ENCODE results near the gene SPATA12.

The SPATA12 gene

DNA sequence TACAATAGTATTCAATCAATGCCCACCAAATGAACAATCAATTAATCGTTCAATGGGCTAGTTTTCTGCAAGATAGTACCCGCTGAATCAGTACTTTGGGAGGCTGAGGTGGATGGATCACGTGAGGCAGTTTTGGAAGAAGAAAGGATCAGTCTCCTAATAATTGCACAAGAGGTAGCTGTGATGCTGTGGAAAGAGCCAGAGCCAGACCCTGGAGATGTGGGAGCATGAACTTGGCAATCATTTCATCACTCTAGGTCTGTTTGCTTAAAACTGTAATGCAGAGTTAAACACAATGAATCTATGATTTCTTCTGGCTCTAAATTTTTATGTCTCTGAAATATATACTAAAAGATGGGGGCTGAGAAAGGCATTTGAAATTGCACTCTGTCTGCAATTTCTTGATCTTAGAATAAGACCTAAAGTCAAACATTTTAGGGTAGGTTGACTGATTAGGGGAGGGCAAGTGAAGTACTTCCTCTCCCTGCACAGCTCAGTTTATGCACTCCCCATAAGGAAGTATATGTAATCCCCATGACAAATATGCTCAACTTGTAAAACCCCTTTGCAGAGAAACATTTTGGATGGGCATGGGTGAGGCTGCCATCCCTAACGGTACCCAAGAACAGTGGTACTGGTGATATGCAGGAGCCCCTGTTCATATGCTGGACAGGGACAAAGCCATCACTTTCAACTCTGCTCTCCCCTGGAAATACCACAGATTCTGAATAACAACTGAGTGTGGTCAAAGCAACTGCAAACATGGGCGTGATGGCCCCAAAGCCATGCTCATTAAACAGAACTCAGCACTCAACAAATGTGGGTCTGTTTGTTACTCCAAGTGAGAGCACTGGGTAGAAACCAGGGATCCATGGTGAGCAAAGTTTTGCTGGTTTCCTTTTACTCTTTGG, 28.6 kb upstream of the SPATA12 start:
- DNase-seq (ENCODE audit: low read depth), result no peak
- H3K4me3 ChIP-seq (ENCODE audit: control insufficient read depth, low read depth, low read length), result no peak overlapping the region
- TF ChIP-seq CTCF (conservative IDR thresholded peaks at IDR 0.05; ENCODE audit: control insufficient read depth, insufficient read depth, low read depth, low read length), result no peak

GRCh38 chr3:57036952-57037351, 23.5 kb upstream of the SPATA12 start:
- DNase-seq (ENCODE audit: low read depth), result no peak
- no peak for TF ChIP-seq CTCF (conservative IDR thresholded peaks at IDR 0.05; ENCODE audit: control insufficient read depth, insufficient read depth, low read depth, low read length)
- H3K4me3 ChIP-seq (ENCODE audit: control insufficient read depth, low read depth, low read length), result no peak overlapping the region

GRCh38 chr3:57038466-57039164, 21.8 kb upstream of the SPATA12 start:
- no peak overlapping the region for H3K4me3 ChIP-seq (ENCODE audit: control insufficient read depth, low read depth, low read length)
- no peak for TF ChIP-seq CTCF (conservative IDR thresholded peaks at IDR 0.05; ENCODE audit: control insufficient read depth, insufficient read depth, low read depth, low read length)
- DNase-seq (ENCODE audit: low read depth), result no peak

DNA sequence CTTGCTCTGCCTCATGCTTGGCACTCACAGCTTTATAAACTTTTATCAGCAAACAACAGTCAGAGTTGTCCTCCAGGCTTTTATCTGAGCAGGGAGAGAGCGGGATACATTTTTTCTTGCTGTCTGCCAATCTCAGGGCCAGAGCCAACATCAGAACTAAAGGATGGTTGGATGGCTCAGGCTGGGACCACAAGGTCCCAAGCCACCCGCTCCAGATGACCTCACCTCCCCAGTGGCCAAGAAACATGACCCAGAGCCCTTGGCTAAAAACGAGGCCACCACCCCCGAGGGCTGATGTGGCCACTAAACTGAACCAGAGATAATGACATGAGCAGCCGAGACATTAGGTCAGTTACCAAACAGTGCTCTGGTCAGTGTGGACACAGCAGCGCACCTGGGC, 18.8 kb upstream of the SPATA12 start:
- DNase-seq (ENCODE audit: low read depth), result no peak
- H3K4me3 ChIP-seq (ENCODE audit: control insufficient read depth, low read depth, low read length), result no peak overlapping the region
- no peak for TF ChIP-seq CTCF (conservative IDR thresholded peaks at IDR 0.05; ENCODE audit: control insufficient read depth, insufficient read depth, low read depth, low read length)

DNA sequence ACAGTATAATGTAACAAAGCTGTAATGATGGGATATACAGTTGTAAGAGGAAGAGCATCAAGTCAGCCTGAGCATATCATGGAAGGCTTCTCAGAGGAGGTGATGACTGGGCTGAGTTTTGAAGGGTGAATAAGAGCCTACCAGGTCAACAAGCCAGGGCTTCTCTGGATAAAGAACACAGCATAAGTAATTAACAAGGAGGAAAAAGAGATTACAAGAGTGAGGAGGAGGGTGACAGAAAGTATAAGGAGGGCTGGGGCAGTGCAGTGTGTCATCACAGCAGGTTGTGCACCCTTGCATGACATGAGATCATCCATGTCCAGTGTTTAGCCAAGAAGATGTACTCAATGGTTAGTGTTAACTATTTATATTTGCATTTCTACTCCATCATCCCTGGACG, 16.9 kb upstream of the SPATA12 start:
- no peak overlapping the region for H3K4me3 ChIP-seq (ENCODE audit: control insufficient read depth, low read depth, low read length)
- no peak for DNase-seq (ENCODE audit: low read depth)
- no peak for TF ChIP-seq CTCF (conservative IDR thresholded peaks at IDR 0.05; ENCODE audit: control insufficient read depth, insufficient read depth, low read depth, low read length)

DNA sequence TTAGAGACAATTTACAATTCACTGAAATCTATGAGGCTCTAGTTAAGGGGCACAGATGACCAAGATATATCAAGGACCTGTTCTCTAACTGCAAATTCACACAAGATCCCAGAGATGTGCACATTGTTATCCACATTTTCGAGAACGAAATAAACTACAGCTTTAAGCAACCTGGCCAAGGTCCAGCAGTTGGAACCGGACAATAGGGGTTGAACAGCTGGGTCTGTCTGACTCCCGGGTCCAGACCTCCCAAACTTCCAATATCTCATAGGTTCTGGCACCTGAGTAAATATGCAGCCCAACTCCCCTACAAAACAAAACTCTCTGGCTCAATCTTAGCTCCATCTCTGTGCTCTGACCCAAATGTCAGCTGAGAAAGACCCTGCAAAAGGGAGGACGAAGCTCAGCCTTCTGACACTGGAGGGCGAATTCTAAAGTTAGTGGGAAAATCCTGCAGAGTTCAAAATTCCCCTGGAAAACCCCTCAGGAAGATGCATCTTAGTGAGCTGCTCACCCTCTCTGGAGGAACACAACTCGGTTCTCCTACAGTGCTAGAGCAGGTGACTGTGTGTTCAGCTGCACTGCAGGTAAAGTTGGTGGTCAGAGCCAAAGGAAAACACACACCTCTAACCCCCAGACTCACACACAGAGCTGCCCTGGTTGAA, 14.2 kb upstream of the SPATA12 start:
- TF ChIP-seq CTCF (conservative IDR thresholded peaks at IDR 0.05; ENCODE audit: control insufficient read depth, insufficient read depth, low read depth, low read length), result no peak

More for the DNA sequence above, 14.2 kb upstream of the SPATA12 start:
- no peak overlapping the region for H3K4me3 ChIP-seq (ENCODE audit: control insufficient read depth, low read depth, low read length)
- DNase-seq (ENCODE audit: low read depth), result no peak
